Loucy (cell line): ENCODE data around the gene SP110.

Experiments used
- H2AFZ ChIP-seq: fragments of 200-600 bp; sonication (generic); 2 replicates; pipeline ENCODE4 v1.6.0; 2016; ENCODE audit warnings: antibody characterized with exemption, mild to moderate bottlenecking, low read length, moderate library complexity
- H3F3A ChIP-seq: fragments of 200-600 bp; 2 replicates; pipeline ENCODE4 v1.6.0; 2016; ENCODE audit warnings: antibody characterized with exemption, low read depth, mild to moderate bottlenecking
- H3K27me3 ChIP-seq: fragments of 200-600 bp; sonication (generic); 2 replicates; pipeline ENCODE4 v1.6.1; 2014; ENCODE audit warnings: low read length, mild to moderate bottlenecking; ENCODE audit not compliant: insufficient read depth, poor library complexity, severe bottlenecking
- H3K36me3 ChIP-seq: fragments of 200-600 bp; sonication (generic); 2 replicates; pipeline ENCODE4 v1.6.1; 2016; ENCODE audit warnings: low read length; ENCODE audit not compliant: insufficient read depth
- H3K4me1 ChIP-seq: fragments of 200-600 bp; sonication (generic); 2 replicates; pipeline ENCODE4 v1.5.1; 2014; ENCODE audit warnings: low read length, mild to moderate bottlenecking; ENCODE audit not compliant: insufficient read depth, poor library complexity, severe bottlenecking
- H3K4me2 ChIP-seq: fragments of 200-600 bp; sonication (generic); 2 replicates; pipeline ENCODE4 v1.6.0; 2014; ENCODE audit warnings: antibody characterized with exemption, low read length, low read depth, mild to moderate bottlenecking; ENCODE audit not compliant: poor library complexity, severe bottlenecking
- H3K4me3 ChIP-seq: fragments of 200-600 bp; sonication (generic); 2 replicates; pipeline ENCODE4 v1.5.1; 2014; ENCODE audit warnings: low read length, mild to moderate bottlenecking, mixed read lengths; ENCODE audit not compliant: poor library complexity, severe bottlenecking
- H3K79me2 ChIP-seq: fragments of 200-600 bp; sonication (generic); 2 replicates; pipeline ENCODE4 v1.6.1; 2014; ENCODE audit warnings: low read length; ENCODE audit not compliant: insufficient read depth
- H3K9ac ChIP-seq: fragments of 200-600 bp; sonication (generic); 2 replicates; pipeline ENCODE4 v1.6.0; 2014; ENCODE audit warnings: mild to moderate bottlenecking, low read depth, low read length, moderate library complexity; ENCODE audit not compliant: poor library complexity, severe bottlenecking
- H3K9me2 ChIP-seq: fragments of 200-600 bp; sonication (generic); replicated peaks from 2 replicates; pipeline ENCODE4 v1.6.1; 2016; ENCODE audit warnings: low read depth, low read length, mixed read lengths
- H3K9me3 ChIP-seq: fragments of 200-600 bp; sonication (generic); 2 replicates; pipeline ENCODE4 v1.6.1; 2014; ENCODE audit warnings: mild to moderate bottlenecking, antibody characterized with exemption, low read length, low read depth; ENCODE audit not compliant: insufficient read depth
- H4K20me1 ChIP-seq: fragments of 200-600 bp; sonication (generic); 2 replicates; pipeline ENCODE4 v1.6.0; 2014; ENCODE audit warnings: antibody characterized with exemption, low read length, mild to moderate bottlenecking; ENCODE audit not compliant: insufficient read depth, poor library complexity, severe bottlenecking
- CTCF ChIP-seq: fragments of 200-600 bp; sonication (generic); conservative IDR thresholded peaks from 2 replicates; pipeline ENCODE4 v1.5.1; 2014; ENCODE audit warnings: mild to moderate bottlenecking, antibody characterized with exemption, low read length
- EZH2phosphoT487 ChIP-seq: fragments of 200-600 bp; IDR thresholded peaks from 2 replicates; pipeline ENCODE4 v1.6.1; 2018; ENCODE audit warnings: antibody characterized with exemption, mild to moderate bottlenecking, moderate library complexity, borderline replicate concordance

The SP110 gene

GRCh38 chr2:230250231-230250630, 30.4 kb upstream of the SP110 start:
- Histone ChIP-seq H2AFZ (no peak overlapping the region), H3K9ac (no peak overlapping the region), H3K79me2 (no peaks in the 10 kb centered on the region), H4K20me1 (no peaks in the 10 kb centered on the region), H3F3A (no peaks in the 10 kb centered on the region), H3K4me3 (no peak overlapping the region), H3K4me1 (peaks cover 6% of the 10 kb centered on the region), H3K9me2 (no peaks in the 10 kb centered on the region), H3K9me3 (no peaks in the 10 kb centered on the region), H3K36me3 (no peaks in the 10 kb centered on the region), H3K4me2 (no peak overlapping the region), H3K27me3 (peaks cover 49% of the 10 kb centered on the region)
- TF ChIP-seq CTCF: no peak
- no peak for TF ChIP-seq EZH2phosphoT487

GRCh38 chr2:230246206-230246605, 26.4 kb upstream of the SP110 start:
- no peak overlapping the region for H3K4me3 ChIP-seq
- H3K9me2 ChIP-seq: no peaks in the 10 kb centered on the region
- H3K36me3 ChIP-seq: no peaks in the 10 kb centered on the region
- H3K9me3 ChIP-seq: no peaks in the 10 kb centered on the region
- no peak overlapping the region for H3K9ac ChIP-seq
- H3K4me1 ChIP-seq: no peaks in the 10 kb centered on the region
- no peaks in the 10 kb centered on the region for H3F3A ChIP-seq
- H4K20me1 ChIP-seq: no peaks in the 10 kb centered on the region
- no peaks in the 10 kb centered on the region for H3K79me2 ChIP-seq
- no peak overlapping the region for H2AFZ ChIP-seq
- TF ChIP-seq EZH2phosphoT487 (no peak), CTCF (no peak)
- no peak overlapping the region for H3K4me2 ChIP-seq
- H3K27me3 ChIP-seq: peaks cover 49% of the 10 kb centered on the region

DNA sequence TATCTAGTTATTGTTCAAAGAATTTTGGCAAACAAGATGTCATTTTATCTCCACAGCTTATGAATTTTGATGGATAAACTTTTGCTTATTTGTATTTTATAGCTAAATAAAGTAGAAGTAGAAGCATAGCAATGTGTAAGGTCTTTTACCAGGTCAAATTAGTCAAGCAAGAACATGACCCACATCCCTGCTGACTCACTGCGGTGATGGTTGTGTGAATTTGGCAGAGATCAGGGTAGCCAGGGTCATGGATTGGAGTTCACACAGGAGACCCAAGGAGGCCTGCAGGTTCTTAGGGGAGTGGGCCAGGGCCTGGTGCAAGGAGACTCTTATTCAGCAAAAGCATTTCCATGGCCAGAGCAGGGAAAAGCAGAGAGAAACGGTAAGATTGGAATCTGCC, 24.4 kb upstream of the SP110 start:
- no peak overlapping the region for H3K4me3 ChIP-seq
- no peaks in the 10 kb centered on the region for H4K20me1 ChIP-seq
- TF ChIP-seq EZH2phosphoT487: no peak
- TF ChIP-seq CTCF: no peak
- H3K79me2 ChIP-seq: no peaks in the 10 kb centered on the region
- no peaks in the 10 kb centered on the region for H3K4me1 ChIP-seq
- no peaks in the 10 kb centered on the region for H3K9me2 ChIP-seq
- peaks cover 47% of the 10 kb centered on the region for H3K27me3 ChIP-seq
- no peaks in the 10 kb centered on the region for H3K9me3 ChIP-seq
- H2AFZ ChIP-seq: no peak overlapping the region
- no peaks in the 10 kb centered on the region for H3K36me3 ChIP-seq
- no peak overlapping the region for H3K4me2 ChIP-seq
- H3K9ac ChIP-seq: no peak overlapping the region
- no peaks in the 10 kb centered on the region for H3F3A ChIP-seq
